GM06990 (cell line): Measurements from ENCODE around the gene SNX1.

ENCODE experiments used
- DNase-seq: peaks from one replicate; pipeline ENCODE4 v3.0.0-alpha.2; 2011; ENCODE audit not compliant: insufficient read length; ENCODE audit errors: extremely low read depth
- H3K27me3 ChIP-seq: replicated peaks from 2 replicates; pipeline ENCODE4 v1.6.0; 2011; ENCODE audit warnings: low read length; ENCODE audit not compliant: control insufficient read depth, insufficient read depth
- H3K36me3 ChIP-seq: 2 replicates; pipeline ENCODE4 v1.5.1; 2011; ENCODE audit warnings: low read length; ENCODE audit not compliant: control insufficient read depth, insufficient read depth
- H3K4me3 ChIP-seq: replicated peaks from 2 replicates; pipeline ENCODE4 v1.5.1; 2011; ENCODE audit warnings: low read depth, mild to moderate bottlenecking, control low read depth, low read length
- CTCF ChIP-seq: IDR thresholded peaks from 2 replicates; pipeline ENCODE4 v1.5.1; 2011; ENCODE audit warnings: low read length, control low read depth, mild to moderate bottlenecking, inconsistent platforms; ENCODE audit not compliant: insufficient read depth, poor library complexity, severe bottlenecking

Gene SNX1

DNA sequence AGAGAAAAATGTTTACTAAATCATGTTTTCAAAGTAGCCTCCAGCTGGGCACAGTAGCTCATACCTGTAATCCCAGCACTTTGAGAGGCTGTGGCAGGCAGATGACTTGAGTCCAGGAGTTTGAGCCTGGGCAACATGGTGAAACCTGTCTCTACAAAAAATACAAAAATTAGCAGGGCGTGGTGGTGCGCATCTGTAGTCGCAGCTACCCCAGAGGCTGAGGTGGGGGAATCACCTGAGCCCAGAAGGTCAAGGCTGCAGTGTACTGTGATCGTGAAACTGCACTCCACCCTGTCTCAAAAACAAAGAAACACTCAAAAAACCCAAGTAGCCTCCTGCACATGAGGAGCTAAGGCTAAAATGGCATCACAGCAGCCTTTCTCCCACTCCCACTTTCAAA is 68.7 kb downstream of the SNX1 start:
- Histone ChIP-seq H3K27me3 (no peaks in the 10 kb centered on the region), H3K36me3 (peaks cover 10% of the 10 kb centered on the region), H3K4me3 (no peak overlapping the region)
- no peak for TF ChIP-seq CTCF
- DNase-seq: no peak

DNA sequence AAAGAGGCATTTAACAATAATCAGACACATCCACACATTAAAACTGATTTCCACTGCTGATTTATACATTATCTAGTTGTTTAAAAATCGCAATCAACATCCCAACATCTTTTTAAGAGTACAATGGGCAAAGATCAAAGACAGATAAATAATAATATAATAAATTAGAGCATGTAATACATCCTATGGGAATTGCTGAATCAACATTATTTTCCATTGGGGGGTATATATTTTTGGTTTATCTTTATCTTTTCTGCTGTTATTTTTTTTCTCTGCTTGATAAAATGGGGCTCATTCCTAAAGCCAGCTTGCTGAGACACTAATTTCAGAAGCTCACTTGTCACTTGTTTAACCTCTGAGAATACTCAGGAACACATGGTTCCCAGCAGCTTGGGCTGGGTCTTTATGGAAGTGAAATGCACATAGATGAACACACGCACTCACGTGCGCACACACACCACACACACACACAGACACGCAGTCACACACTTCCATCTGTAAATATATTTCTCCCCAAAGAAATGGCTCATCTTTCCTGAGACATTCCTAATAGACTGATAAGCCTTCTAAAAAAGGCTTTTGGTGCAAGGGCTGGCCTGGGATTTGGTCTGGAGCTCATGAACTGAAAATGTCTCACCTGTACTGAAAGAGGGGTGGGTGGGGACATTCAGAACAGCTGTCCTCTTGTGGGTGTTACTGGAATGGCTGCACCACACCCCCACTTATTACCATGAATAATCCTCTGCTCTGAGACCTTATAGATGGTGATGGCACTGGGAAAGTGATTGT is 70.5 kb downstream of the SNX1 start:
- no peak for TF ChIP-seq CTCF

GRCh38 chr15:64180235-64180824 is 84.5 kb downstream of the SNX1 start:
- no peaks in the 10 kb centered on the region for H3K27me3 ChIP-seq
- H3K4me3 ChIP-seq: no peak overlapping the region
- TF ChIP-seq CTCF: no peak
- peaks cover 4% of the 10 kb centered on the region for H3K36me3 ChIP-seq
- DNase-seq: no peak

More for the DNA sequence above, 70.5 kb downstream of the SNX1 start:
- H3K27me3 ChIP-seq: no peaks in the 10 kb centered on the region
- H3K4me3 ChIP-seq: no peak overlapping the region
- DNase-seq: no peak
- peaks cover 5% of the 10 kb centered on the region for H3K36me3 ChIP-seq

DNA sequence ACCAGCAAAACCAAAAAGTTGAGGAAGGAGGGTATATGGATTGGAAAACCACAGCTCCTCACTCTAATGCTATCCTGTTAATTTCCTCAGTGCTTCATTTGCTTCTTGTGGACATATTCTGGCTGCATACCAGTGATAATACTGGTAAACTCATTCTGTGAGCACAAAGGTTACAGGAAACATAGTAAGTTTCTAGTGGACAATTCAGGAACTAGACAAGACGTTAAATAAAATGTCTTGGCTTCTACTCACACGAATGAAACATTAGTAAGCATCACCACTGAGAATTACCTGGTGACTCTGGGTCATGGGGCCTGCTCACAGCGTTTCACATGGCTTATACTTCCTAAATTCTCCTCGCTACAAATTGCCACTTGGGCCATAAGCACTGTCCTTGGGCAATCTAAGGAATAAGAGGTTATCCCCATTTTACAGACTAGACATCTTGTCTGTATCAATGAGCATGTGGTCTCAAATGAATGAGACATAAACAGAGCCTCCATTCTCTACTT is 87.1 kb downstream of the SNX1 start:
- Histone ChIP-seq H3K36me3 (peaks cover 2% of the 10 kb centered on the region), H3K27me3 (no peaks in the 10 kb centered on the region), H3K4me3 (no peak overlapping the region)
- DNase-seq: no peak
- no peak for TF ChIP-seq CTCF

- TF ChIP-seq CTCF: no peak
- no peak overlapping the region for H3K4me3 ChIP-seq
- no peaks in the 10 kb centered on the region for H3K27me3 ChIP-seq
- DNase-seq: no peak
- peaks cover 2% of the 10 kb centered on the region for H3K36me3 ChIP-seq
Measured at GRCh38 chr15:64185146-64185911, 89.5 kb downstream of the SNX1 start.
